Umbilical cord (tissue), 2 donors: ENCODE data around the gene GCLC. TPM values are rescaled to one million over a fixed set of nuclear protein-coding genes. Genes with fewer than 3 reads are reported as not detected.
"Not testable (repeated sequence)": the region's sequence is repeated elsewhere in the genome, so short reads cannot be mapped to it uniquely, and the experiment has no call there.

Experiments used
- DNase-seq: peaks from one replicate; pipeline ENCODE4 v3.0.0-alpha.2; 2015; ENCODE audit warnings: low spot score
- total RNA-seq: library from RNA; depleted of rRNA; stranded (reverse); fragments of >200 nt; gene quantifications from one replicate; pipeline ENCODE4 v1.2.3, GENCODE V29; 2014; ENCODE audit warnings: low replicate concordance; ENCODE audit not compliant: insufficient read depth

Gene GCLC
- 26.2 TPM for total RNA-seq

GRCh38 chr6:53544470-53545308, at the start of gene GCLC:
Gene GCLC (minus strand): TSS chr6:53545101. CDS start chr6:53544645, 456 bp downstream.
- DNase-seq = peak; percentile 97

GRCh38 chr6:53594596-53594995, 49.7 kb upstream of the GCLC start:
- no peak for DNase-seq

GRCh38 chr6:53593001-53593488, 48.1 kb upstream of the GCLC start:
- DNase-seq = no peak

- DNase-seq = no peak
These were observed 47.0 kb upstream of the GCLC start for GRCh38 chr6:53591873-53592272.

- DNase-seq = no peak
These were observed 44.1 kb upstream of the GCLC start for GRCh38 chr6:53588816-53589509.

GRCh38 chr6:53587291-53587690, 42.4 kb upstream of the GCLC start:
- DNase-seq = no peak

GRCh38 chr6:53585208-53585900, 40.5 kb upstream of the GCLC start:
- DNase-seq = no peak

- no peak for DNase-seq
These were observed 39.8 kb upstream of the GCLC start for GRCh38 chr6:53584726-53585125.

GRCh38 chr6:53583451-53583850, 38.5 kb upstream of the GCLC start:
- no peak for DNase-seq

GRCh38 chr6:53582963-53583362, 38.1 kb upstream of the GCLC start:
- DNase-seq = no peak

- DNase-seq = no peak
These were observed 37.0 kb upstream of the GCLC start for GRCh38 chr6:53581856-53582255.

GRCh38 chr6:53581173-53581773, 36.4 kb upstream of the GCLC start:
- peak; percentile 33 for DNase-seq

GRCh38 chr6:53579338-53579737, 34.4 kb upstream of the GCLC start:
- DNase-seq = no peak

GRCh38 chr6:53578371-53578770, 33.5 kb upstream of the GCLC start:
- no peak for DNase-seq

- DNase-seq = no peak
These were observed 28.4 kb upstream of the GCLC start for GRCh38 chr6:53573299-53573698.

GRCh38 chr6:53572379-53572778, 27.5 kb upstream of the GCLC start:
- DNase-seq = not testable (repeated sequence)

- no peak for DNase-seq
These were observed 24.1 kb upstream of the GCLC start for GRCh38 chr6:53568776-53569616.

GRCh38 chr6:53567701-53568100, 22.8 kb upstream of the GCLC start:
- no peak for DNase-seq

GRCh38 chr6:53566755-53567154, 21.9 kb upstream of the GCLC start:
- no peak for DNase-seq

- no peak for DNase-seq
These were observed 21.0 kb upstream of the GCLC start for GRCh38 chr6:53565886-53566285.
